Hepatocyte (in vitro differentiated cells): ENCODE measurements around the gene NENF.

Source experiments
- CTCF ChIP-seq: fragments of 200-600 bp; sonication (generic); IDR thresholded peaks from 2 replicates; pipeline ENCODE4 v1.5.1; 2016; ENCODE audit warnings: antibody characterized with exemption, mild to moderate bottlenecking; ENCODE audit not compliant: poor library complexity
- EZH2 ChIP-seq: fragments of 200-600 bp; sonication (generic); IDR thresholded peaks from 2 replicates; pipeline ENCODE4 v1.6.1; 2016; ENCODE audit warnings: antibody characterized with exemption, mild to moderate bottlenecking, borderline replicate concordance
- EZH2phosphoT487 ChIP-seq: fragments of 200-600 bp; sonication (generic); IDR thresholded peaks from one replicate; pipeline ENCODE4 v1.6.1; 2018; ENCODE audit warnings: antibody characterized with exemption, mild to moderate bottlenecking, low read depth, moderate library complexity; ENCODE audit not compliant: unreplicated experiment, severe bottlenecking

- no peak for TF ChIP-seq CTCF
- no peak for TF ChIP-seq EZH2phosphoT487
- no peak for TF ChIP-seq EZH2
These were observed 50.1 kb downstream of the NENF start for GRCh38 chr1:212482637-212483441.
